ENCODE measurements around the gene APEX2. TPM values are rescaled to one million over a fixed set of nuclear protein-coding genes. Genes with fewer than 3 reads are reported as not detected.

The APEX2 gene
- total RNA-seq, 1 experiment from 2014 or later, result 28.5 TPM

DNA sequence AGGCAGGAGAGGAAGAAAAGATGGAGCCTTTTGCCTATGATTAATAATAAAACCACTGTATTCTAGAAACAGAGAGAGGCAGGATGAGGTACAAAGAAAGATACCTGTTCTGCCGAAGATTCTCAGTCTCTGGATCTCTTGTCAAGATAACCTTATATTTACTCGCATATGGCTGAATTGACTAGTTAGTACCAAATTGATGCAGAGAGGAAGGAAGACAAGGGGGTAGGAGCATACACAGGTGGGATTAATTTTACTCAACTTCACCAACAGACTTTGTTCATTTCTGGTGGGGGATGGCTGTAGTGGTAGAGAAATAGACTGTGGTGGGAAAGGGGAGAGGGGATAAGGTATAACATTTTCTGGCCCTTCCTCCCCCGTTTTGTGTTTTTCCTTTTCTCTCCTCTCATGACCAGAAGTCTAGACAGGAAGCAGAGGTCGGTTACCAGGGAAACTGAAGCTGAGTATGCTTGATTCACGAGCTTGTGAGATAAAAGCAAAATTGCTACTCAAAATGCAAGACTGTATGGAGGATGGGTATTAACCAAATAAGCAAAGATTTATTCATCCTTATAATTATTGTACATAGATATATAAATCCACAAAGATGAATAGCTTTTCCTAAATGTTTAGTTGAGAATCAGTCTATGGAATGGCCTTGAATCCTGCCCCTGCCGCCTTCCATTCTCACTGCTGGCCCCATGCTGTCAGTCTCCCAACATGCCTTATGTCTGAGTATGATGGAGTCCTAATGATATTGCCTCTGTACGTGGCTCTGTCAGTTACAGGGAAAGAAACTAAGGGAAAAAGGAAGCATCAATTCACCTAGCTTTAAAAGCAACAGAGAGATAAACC is 56.9 kb downstream of the APEX2 start:
- Mint-ChIP-seq H3K4me1 (0 out of 4 replicates have a peak, but pooled peaks cover 0 to 2% of the 10 kb centered on the region in 2 experiments), H3K9me3 (peaks cover 56 to 68% of the 10 kb centered on the region in 2 experiments), H3K4me3 (no peak overlapping the region), H3K27ac (no peak overlapping the region), H3K27me3 (ENCODE audit: low read depth) (peaks cover 5% of the 10 kb centered on the region), H3K36me3 (ENCODE audit: insufficient read depth in 1 of 3, low read depth in 3 of 3) (peaks cover 0 to 5% (median 0%) of the 10 kb centered on the region in 3 experiments; a peak in 3 of 7 replicates)
- no peak overlapping the region for H2BK120ac ChIP-seq (ENCODE audit: low read depth, low read length, poor library complexity, severe bottlenecking)
- no peak overlapping the region for H4K91ac ChIP-seq (ENCODE audit: insufficient read length, low read depth, low read length)
- H2BK12ac ChIP-seq (ENCODE audit: insufficient read length, low read depth, low read length), result no peak overlapping the region
- H3K56ac ChIP-seq (ENCODE audit: insufficient read length, low read depth, low read length), result no peak overlapping the region
- H4K20me1 ChIP-seq (ENCODE audit: control insufficient read depth, insufficient read depth, insufficient read length), result no peaks in the 10 kb centered on the region
- no peak overlapping the region for H4K8ac ChIP-seq (replicated peaks; ENCODE audit: insufficient read length, low read depth, low read length)
- no peak for DNase-seq
- no CpG with 5 or more reads among the region's 7 CpGs for WGBS (ENCODE audit: extremely low coverage, insufficient read length, low lambda C conversion rate)
- peaks cover 17% of the 10 kb centered on the region for H3K9me3 ChIP-seq (ENCODE audit: control insufficient read depth, low read depth, low read length)
- H3T11ph ChIP-seq (ENCODE audit: low read length), result no peak overlapping the region
- no peak overlapping the region for H2BK15ac ChIP-seq (ENCODE audit: low read depth, low read length)
- no peak overlapping the region for H3K4ac ChIP-seq (ENCODE audit: low read depth, low read length)
- H3K4me2 ChIP-seq (ENCODE audit: insufficient read depth, insufficient read length, low read length), result no peak overlapping the region
- no peak overlapping the region for H3K9ac ChIP-seq (ENCODE audit: extremely low read depth, insufficient read length, low read length)
- H3K23me2 ChIP-seq (ENCODE audit: insufficient read length, low read depth, low read length, poor library complexity, severe bottlenecking), result no peaks in the 10 kb centered on the region
- H3K23ac ChIP-seq (ENCODE audit: insufficient read length, low read depth, low read length), result no peak overlapping the region
- H2BK20ac ChIP-seq (ENCODE audit: low read depth, low read length, poor library complexity, severe bottlenecking), result no peak overlapping the region
- no peaks in the 10 kb centered on the region for H3K4me1 ChIP-seq (ENCODE audit: insufficient read depth, low read length)
- H3K18ac ChIP-seq (ENCODE audit: insufficient read length, low read depth, low read length), result no peak overlapping the region
- H2AK5ac ChIP-seq (ENCODE audit: insufficient read length, low read length), result no peak overlapping the region
- H4K5ac ChIP-seq (ENCODE audit: insufficient read length, low read depth, low read length), result no peak overlapping the region
- H2BK5ac ChIP-seq (ENCODE audit: insufficient read length, low read length), result no peak overlapping the region
- no peak overlapping the region for H3K27ac ChIP-seq (ENCODE audit: insufficient read length, low read depth, low read length)
- H3K27me3 ChIP-seq (ENCODE audit: insufficient read depth, low read length), result no peaks in the 10 kb centered on the region
- H3K79me1 ChIP-seq (ENCODE audit: insufficient read depth, low read depth, low read length, poor library complexity, severe bottlenecking), result no peaks in the 10 kb centered on the region
- no peak overlapping the region for H3K14ac ChIP-seq (ENCODE audit: insufficient read depth, low read length)
- TF ChIP-seq, protein P1, sequence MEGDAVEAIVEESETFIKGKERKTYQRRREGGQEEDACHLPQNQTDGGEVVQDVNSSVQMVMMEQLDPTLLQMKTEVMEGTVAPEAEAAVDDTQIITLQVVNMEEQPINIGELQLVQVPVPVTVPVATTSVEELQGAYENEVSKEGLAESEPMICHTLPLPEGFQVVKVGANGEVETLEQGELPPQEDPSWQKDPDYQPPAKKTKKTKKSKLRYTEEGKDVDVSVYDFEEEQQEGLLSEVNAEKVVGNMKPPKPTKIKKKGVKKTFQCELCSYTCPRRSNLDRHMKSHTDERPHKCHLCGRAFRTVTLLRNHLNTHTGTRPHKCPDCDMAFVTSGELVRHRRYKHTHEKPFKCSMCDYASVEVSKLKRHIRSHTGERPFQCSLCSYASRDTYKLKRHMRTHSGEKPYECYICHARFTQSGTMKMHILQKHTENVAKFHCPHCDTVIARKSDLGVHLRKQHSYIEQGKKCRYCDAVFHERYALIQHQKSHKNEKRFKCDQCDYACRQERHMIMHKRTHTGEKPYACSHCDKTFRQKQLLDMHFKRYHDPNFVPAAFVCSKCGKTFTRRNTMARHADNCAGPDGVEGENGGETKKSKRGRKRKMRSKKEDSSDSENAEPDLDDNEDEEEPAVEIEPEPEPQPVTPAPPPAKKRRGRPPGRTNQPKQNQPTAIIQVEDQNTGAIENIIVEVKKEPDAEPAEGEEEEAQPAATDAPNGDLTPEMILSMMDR (conservative IDR thresholded peaks at IDR 0.05), result no peak
- no peaks in the 10 kb centered on the region for H3K79me2 ChIP-seq (ENCODE audit: insufficient read depth, low read length)
- no peak overlapping the region for H2AFZ ChIP-seq (ENCODE audit: low read length)
